ENCODE measurements around the gene CCDC150.
"Not testable (repeated sequence)": the region's sequence is repeated elsewhere in the genome, so short reads cannot be mapped to it uniquely, and the experiment has no call there.

Gene CCDC150

DNA sequence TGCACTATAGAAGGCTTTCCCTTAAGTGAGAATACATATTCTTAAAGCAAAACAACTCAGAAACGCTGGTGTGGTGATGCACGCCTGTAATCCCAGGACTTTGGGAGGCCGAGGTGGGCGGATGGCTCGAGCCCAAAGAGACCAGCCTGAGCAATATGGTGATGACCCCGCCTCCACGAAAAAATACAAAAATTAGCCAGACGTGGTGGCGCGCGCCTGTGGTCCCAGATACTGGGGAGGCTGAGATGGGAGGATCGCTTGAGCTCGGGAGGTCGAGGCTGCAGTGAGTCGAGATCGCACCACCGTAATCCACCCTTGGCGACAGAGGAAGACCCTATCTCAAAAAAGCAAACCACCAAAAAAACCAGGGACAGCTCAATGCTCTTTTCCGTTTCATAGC lies 750 bp upstream of the CCDC150 start:
- DNase-seq: no peak

DNA sequence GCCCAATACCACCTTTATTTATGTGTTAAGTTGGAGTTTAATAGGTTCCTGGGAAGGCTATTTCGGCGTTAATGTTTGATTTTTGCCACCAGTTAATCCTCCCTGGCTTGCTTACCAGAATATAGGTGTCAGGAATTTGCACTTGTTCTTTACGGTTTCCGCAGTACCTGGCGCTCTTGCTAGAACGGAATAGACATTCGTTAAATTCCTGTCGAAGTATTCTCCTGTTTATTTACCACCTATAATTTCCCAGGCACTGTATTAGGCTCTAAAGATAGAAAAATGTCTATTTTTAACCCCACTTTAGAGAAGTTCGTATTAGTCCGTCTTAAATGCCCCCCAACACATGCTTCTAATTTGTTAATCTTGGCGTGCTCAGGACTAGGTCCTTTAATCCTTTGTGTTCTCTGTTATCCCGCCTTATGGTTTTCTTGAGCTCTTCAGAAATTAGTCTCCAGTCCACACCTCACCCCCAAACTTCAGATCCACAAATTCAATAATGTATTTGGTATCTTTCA lies 575 bp downstream of the CCDC150 start:
- no peak for DNase-seq

DNA sequence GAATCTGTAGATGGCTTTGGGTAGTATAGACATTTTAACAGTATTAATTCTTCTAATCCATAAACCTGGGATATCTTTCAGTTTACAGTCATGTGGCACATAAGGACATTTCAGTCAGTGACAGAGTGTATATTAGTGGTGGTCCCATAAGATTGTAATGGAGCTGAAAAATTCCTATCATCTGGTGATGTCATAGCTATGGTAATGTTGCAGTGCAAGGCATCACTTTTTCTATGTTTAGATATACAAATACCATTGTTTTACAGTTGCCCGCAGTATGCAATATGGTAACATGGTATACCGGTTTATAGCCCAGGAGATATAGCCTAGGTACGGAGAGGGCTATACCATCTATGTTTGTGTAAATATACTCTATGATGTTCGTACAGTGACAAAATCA lies 9.7 kb downstream of the CCDC150 start:
- DNase-seq: no peak

DNA sequence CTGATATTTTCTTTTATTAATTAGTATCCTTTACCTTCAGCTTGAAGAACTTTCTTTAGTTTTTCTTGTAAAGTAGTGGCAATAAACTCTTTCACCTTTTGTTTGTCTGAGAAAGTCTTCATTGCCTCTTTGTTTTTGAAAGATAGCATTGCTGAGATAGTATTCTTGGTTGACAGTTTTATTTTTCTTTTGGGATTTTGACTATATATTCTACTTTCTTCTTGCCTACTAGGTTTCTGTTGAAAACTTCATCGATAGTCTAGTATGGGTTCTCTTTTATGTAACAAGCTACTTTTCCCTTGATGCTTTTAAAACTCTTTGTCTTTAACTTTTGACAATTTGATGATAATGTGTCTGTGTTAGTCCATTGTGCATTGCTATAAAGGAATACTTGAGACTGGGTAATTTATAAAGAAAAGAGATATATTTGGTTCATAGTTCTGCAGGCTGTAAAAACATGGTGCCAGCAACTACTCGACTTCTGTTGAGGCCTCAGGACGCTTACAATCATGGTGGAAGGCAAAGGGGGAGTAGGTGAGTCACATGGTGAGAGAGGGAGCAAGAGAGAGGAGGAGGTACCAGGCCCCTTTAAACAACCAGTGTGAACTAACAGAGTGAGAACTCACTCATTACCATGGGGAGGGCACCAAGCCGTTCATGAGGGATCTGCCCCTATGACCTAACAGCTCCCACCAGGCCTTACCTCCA lies 12.0 kb downstream of the CCDC150 start:
- DNase-seq: no peak

DNA sequence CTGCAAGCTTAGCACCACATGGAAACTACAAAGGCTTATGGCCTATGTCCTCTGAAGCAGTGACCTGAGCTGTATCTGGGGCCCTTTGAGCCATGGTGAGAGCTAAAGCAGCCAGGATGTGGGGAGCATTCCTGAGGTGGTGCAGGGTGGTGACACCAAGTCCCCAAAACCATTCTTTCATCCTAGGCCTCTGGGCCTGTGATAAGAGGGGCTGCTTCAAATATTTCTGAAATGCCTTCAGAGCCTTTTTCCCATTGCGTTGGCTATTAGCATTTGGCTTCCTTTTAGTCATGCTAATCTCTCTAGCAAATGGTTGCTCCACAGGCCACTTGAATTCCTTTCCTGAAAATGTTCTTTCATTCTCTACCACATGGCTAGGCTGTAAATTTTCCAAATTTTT lies 13.4 kb downstream of the CCDC150 start:
- no peak for DNase-seq

DNA sequence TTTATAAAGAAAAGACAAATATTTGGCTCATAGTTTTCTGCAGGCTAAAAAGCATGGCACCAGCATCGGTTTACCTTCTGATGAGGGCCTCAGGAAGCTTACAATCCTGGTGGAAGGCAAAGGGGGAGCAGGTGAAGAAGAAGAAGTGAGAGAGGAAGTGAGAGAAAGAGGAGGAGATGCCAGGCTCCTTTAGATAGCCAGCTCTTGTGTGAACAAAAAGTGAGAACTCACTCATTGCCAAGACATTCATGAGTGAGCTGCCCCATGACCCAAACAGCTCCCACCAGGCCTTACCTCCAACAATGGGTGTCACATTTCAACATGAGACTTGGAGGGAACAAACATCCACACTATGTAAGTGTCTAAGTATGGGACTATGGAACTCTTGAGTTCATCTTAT lies 14.3 kb downstream of the CCDC150 start:
- no peak for DNase-seq

DNA sequence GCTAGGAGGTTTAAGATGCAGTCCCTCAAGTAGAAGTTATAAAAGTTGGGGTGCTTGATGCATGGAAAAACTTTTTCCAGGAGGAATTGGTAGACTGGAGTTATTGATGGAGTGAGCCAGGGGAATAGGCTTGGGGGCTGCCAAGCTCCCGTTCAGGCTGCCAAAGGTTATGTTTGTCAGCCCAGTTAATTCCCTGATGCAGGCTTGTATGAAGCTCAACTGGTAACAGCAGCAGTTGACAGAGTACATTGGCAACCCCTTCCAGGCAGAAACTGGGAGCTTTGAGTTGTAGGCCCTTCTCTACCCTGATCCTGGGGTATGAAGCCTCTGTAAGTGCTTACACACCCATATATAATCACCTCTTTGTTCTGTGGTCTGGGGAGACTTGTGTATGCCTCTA lies 16.2 kb downstream of the CCDC150 start:
- DNase-seq: no peak

DNA sequence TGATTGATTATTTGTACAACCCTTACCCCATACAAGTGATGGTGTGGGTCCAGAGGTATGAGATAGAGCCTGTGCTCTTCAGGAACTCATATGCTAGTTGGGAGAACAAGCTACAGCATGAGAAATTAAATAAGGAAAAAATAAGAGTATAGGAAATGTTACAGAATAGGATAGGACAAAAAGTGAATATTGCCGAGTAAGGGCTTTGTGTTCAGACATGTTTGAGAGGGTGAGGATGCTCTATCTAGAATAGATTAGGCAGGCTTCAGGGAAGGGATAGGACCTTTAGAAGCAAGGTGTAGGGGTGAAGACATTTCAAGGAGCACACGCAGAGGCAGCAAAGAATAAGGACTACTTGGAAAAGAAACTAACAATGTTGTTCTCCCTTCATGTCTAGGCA lies 17.8 kb downstream of the CCDC150 start:
- no peak for DNase-seq

DNA sequence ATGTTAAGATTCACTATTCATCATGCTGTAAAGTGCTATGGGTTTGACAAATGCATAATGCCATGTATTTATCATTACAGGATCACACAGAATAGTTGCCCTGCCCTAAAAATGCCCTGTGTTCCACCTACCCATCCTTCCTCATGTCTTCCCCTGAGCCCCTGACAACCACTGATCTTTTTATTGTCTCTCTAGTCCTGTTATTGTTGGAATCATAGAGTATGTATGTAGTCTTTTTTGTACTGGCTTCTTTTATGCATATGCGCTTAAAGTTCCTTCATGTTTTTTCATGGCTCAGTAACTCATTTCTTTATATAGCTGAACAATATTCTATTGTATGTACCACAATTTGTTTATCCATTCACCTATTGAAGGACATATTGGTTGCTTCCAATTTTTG lies 20.3 kb downstream of the CCDC150 start:
- DNase-seq: no peak

DNA sequence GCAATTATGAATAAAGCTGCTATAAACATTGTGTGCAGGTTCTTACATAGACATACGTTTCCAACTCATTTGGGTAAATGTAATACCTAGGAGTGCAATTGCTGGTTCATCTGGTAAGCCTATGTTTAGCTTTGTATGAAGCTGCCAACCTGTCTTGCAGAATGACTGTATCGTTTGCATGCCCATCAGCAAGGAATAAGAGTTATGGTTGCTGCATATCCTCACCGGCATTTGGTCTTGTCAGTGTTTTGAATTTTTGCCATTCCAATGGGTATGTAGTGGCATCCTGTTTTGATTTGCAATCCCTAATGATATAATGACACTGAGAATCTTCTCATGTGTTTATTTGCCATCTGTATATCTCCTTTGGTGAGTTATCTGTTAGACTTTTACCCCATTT lies 20.7 kb downstream of the CCDC150 start:
- DNase-seq: no peak

DNA sequence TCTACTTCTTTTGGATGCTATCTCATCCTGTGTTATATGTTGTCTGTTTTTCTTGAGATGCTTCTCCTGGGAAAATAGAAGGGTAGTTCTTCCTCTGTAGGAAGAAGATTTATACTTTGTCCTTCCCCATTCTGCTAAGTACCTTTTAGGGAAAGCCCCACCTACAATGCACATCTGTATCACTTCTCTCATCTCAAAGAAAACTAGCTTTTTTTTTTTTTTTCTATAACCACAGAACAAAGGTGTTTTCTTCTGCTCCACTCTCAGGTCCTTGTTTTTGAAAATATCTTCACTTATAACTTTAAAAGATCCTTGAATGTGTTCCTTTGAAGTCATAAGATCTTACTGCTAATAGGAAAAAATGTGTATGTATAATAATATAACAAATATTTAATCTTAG lies 30.8 kb downstream of the CCDC150 start:
- no peak for DNase-seq

DNA sequence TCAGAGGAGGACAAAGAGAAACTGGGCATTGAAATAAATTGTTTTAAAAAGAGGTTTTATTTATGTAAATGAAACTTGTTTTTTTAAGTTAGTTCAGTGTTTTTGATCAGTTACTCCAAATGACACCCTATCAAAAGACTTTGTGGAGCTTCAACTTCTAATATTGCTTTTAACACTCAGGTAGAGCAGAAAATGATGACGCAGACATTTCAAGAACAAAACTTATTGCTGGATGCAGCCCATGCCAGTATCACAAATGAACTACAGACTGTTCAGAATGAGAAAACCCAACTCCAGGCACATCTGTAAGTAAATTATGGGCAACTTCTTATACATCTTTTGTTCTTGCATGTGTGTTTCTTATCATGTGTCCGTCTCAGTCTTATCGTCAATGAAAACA lies 36.4 kb downstream of the CCDC150 start:
- no peak for DNase-seq

DNA sequence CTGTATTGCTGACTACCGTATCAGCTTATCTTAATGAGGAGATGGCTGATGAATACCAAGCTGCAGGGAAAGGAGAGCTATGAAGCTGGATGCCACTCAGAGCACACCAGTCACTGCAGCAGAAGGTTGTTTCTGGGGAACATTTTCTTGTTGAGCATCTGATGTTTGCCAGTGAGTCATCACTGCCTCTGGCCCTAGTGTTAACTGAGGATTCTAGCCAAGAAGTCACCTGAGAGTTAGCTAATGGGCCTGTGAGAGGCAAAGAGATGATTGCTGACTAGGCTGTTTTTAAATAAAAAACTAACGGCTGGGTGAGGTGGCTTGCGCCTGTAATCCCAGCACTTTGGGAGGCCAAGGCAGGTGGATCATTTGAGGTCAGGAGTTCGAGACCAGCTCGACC lies 37.9 kb downstream of the CCDC150 start:
- no peak for DNase-seq

DNA sequence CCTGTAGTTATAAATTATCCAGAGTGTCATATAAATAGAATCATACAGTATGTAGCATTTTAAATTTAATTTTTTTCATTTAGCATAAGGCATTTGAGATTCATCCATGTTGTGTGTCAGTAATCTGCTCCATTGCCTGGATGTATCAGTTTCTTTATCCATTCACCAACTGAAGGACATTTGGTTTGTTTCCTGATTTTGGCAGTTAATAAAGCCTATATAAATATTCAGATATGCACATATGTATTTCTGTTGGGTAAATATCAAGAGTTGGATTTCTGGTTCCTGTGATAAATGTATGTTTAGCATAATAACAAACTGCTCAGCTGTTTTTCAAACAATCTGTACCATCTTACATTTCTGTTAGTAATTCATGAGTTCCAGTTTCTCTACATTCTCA lies 39.9 kb downstream of the CCDC150 start:
- DNase-seq: no peak

DNA sequence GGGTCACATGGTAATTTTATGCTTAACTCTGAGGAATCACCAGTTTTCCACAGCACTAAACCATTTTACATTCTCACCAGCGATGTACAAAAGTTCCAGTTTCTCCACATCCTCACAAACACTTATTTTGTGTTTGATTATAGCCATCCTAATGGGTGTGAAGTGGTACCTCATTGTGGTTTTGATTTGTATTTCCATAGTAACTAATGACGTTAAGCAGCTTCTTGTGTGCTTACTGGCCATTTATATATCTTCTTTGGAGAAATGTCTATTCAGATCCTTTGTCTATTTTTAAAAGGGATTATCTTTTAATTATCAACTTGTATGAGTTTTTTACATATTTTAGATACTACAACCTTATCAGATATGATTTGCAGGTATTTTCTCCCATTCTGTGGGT lies 42.0 kb downstream of the CCDC150 start:
- no peak for DNase-seq

DNA sequence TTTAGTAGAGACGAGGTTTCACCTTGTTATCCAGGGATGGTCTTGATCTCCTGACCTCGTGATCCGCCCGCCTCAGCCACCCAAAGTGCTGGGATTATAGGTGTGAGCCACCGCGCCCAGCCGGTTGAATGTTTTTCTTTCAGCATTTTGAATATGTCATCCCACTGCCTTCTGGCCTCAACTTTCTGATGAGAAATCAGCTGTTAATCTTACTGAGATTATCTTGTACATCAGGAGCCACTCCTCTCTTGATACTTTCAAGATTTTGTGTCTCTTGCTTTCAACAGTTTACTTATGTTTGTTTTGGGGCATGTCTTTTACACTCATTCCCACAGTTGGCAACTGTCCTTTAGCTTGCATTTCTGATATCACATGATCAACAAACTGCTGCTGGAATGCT lies 46.3 kb downstream of the CCDC150 start:
- DNase-seq: no peak

DNA sequence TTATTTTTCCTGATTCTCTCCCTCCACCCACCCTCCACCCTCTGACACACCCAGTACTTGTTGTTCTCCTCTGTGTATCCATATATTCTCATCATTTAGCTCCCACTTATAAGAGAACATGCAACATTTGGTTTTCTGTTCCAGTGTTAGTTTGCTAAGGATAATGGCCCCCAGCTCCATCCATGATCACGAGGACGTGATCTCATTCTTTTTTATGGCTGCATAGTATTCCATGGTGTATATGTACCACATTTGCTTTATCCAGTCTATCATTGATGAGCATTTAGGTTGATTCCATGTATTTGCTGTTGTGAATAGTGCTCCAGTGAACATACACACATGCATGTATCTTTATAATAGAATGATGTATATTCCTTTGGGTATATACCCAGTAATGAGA lies 47.2 kb downstream of the CCDC150 start:
- not testable (repeated sequence) for DNase-seq

DNA sequence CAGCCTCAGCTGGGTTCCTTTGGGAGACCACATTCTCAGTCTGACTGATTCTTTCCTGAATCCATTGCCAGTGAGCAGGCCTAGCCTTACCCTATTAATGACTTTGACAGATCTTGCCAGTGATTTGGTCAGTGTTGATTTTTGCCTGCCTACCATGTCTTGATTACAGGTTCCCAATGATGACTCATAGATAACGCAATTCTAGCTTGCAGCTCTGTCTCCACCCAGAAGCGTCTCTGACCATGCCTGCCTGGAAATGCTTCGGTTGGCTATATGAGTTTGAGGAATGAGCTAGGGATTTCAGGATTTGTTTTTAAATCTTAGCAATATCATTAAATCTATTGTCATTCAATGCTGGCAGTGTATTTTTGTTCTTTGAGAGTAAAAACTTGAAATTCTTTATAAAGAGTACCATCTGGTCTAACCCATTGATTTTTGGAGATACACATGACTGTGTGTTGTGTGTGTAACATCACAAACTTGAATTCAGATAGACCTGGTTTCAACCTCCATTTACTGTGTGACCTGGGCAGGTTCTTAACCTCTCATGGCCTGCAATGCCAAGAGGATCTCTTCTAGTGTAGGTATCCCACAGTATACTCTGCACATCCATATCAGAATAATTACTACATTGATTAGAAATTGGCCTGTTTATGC lies 57.0 kb downstream of the CCDC150 start:
- DNase-seq: no peak

DNA sequence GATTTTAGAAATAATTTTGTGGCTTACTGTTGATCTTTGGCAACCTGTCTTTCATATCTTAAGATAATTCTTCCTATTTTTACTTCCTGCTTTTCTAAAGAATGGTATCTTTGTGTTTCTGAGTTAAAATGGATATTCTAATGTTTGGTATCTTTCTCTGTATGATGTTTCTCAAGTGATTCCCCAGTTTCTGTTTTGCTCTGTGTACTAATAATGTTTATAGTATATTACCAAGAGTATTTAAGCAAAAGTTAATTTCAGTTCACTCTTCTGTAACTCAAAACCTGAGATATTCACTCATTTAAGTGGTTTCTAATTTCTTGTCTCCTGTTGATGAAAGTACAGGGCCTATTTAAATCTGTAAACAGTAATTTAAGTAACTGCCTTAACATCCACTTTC lies 58.3 kb downstream of the CCDC150 start:
- no peak for DNase-seq

DNA sequence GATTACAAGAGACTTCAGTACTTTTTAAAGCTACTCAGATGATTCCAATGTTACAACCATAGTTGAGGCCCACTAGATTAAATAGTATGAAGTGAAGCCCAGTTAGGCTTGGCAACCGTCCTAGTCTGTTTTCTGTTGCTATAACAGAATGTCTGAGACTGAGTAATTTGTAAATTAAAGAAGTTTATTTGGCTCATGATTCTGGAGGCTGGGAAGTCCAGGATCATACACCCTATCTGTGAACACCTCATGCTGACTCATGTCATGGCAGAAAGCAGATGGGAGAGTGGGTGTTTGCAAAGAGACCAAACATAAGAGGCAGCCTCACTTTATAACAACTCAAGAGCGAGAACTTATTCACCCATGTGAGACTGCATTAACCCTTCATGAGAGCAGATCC lies 63.1 kb downstream of the CCDC150 start:
- DNase-seq: no peak

DNA sequence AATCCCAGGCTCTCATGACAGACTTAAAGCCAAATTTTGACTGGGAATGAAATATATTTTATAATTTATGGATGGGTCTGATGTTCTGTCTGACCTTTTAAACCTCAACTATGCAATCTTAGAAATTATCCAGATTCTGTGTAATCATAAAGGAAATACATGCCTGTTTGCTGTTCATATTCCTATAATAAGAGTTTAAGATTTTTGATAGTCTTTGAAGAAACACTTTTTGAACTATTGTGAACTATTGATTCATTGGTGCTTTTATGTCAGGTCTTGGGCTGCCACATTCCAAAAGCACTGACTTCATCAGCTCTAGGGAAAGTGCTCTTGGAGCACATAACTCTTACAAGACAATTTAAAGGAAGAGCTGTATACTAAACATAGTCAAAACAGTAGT lies 64.2 kb downstream of the CCDC150 start:
- DNase-seq: no peak

DNA sequence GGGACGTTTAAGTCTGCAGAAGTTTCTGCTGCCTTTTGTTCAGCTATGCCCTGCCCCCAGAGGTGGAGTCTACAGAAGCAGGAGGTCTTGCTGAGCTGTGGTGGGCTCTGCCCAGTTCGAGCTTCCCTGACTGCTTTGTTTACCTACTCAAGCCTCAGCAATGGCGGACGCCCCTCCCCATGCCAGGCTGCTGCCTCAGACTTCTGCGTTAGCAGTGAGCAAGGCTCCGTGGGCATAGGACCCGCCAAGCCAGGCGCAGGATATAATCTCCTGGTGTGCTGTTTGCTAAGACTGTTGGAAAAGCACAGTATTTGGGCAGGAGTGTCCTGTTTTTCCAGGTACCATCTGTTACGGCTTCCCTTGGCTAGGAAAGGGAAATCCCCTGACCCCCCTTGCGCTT lies 70.5 kb downstream of the CCDC150 start:
- DNase-seq: not testable (repeated sequence)

DNA sequence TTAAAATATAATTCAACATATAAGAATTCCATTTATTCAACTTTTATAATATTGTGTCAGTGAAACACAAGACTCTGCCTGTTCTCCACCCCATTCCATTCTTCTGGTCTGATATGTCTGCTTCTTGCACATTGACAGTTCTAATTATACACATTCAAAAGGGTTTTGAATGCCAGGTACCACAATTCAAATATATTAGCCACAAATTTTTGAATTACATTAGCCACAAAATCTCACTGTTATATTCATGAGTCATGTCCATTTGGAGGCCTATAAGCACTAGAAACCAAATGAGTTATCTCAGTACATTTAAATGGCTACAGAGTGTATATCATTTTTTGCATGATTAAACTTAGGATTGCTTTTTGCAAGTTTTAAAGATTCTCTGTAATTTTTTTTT lies 72.1 kb downstream of the CCDC150 start:
- no peak for DNase-seq

DNA sequence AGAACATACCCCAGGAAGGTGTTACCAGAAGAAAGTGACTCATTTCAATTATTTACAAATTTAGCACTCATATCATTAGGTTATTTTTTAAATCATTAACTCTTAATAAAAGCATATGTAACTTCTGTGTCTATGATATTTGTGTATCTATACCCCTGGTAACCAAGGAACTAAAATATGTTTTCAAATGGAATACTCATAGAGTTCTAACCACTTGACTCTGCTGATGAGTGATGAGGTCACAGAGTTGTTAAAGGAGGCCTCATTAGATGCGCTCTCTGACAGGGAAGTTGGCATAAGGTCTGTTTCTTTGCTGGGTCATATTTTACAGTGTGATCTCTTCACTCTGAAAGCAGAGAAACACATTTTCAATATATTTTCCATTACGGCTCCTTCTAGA lies 73.4 kb downstream of the CCDC150 start:
- no peak for DNase-seq

Measured in RPMI8226 (cell line).